SW480 (cell line): Measurements from ENCODE around the gene GOLGA7B.

Experiments used
- DNase-seq: peaks from one replicate; pipeline ENCODE4 v3.0.0-alpha.2; 2016; ENCODE audit warnings: low spot score

GOLGA7B gene

GRCh38 chr10:97849687-97850402, at the start of gene GOLGA7B:
Gene GOLGA7B, plus strand, starts transcription at chr10:97849843. Its CDS starts 461 bp downstream, at chr10:97850304.
- DNase-seq, result peak; percentile 52

GRCh38 chr10:97800474-97800873, 49.2 kb upstream of the GOLGA7B start:
- DNase-seq, result no peak

GRCh38 chr10:97801422-97801821, 48.2 kb upstream of the GOLGA7B start:
- no peak for DNase-seq

GRCh38 chr10:97805096-97805884, 44.4 kb upstream of the GOLGA7B start:
- DNase-seq, result no peak

- DNase-seq, result no peak
These were observed 43.7 kb upstream of the GOLGA7B start for GRCh38 chr10:97805949-97806348.

GRCh38 chr10:97810446-97810845, 39.2 kb upstream of the GOLGA7B start:
- DNase-seq, result peak; percentile 99

GRCh38 chr10:97811958-97812357, 37.7 kb upstream of the GOLGA7B start:
- no peak for DNase-seq

GRCh38 chr10:97812696-97813095, 36.9 kb upstream of the GOLGA7B start:
- no peak for DNase-seq

GRCh38 chr10:97813311-97813710, 36.3 kb upstream of the GOLGA7B start:
- DNase-seq, result no peak

- peak; percentile 66 for DNase-seq
These were observed 34.6 kb upstream of the GOLGA7B start for GRCh38 chr10:97814996-97815395.

GRCh38 chr10:97816609-97817008, 33.0 kb upstream of the GOLGA7B start:
- no peak for DNase-seq

GRCh38 chr10:97818572-97818971, 31.1 kb upstream of the GOLGA7B start:
- no peak for DNase-seq

GRCh38 chr10:97820096-97820704, 29.4 kb upstream of the GOLGA7B start:
- no peak for DNase-seq

GRCh38 chr10:97821308-97822038, 28.2 kb upstream of the GOLGA7B start:
- DNase-seq, result peak; percentile 29

- DNase-seq, result peak; percentile 79
These were observed 27.4 kb upstream of the GOLGA7B start for GRCh38 chr10:97822261-97822687.

GRCh38 chr10:97823734-97824133, 25.9 kb upstream of the GOLGA7B start:
- peak; percentile 61 for DNase-seq

GRCh38 chr10:97825020-97825760, 24.5 kb upstream of the GOLGA7B start:
- DNase-seq, result no peak

- DNase-seq, result no peak
These were observed 22.8 kb upstream of the GOLGA7B start for GRCh38 chr10:97826892-97827291.

GRCh38 chr10:97827702-97828291, 21.8 kb upstream of the GOLGA7B start:
- no peak for DNase-seq

GRCh38 chr10:97828721-97829120, 20.9 kb upstream of the GOLGA7B start:
- no peak for DNase-seq

GRCh38 chr10:97830064-97830463, 19.6 kb upstream of the GOLGA7B start:
- no peak for DNase-seq
